Caco-2 (cell line): ENCODE measurements around the gene THRB. TPM values are rescaled to one million over a fixed set of nuclear protein-coding genes. Genes with fewer than 3 reads are reported as not detected.

Experiments
- BruUV-seq: library from RNA; stranded (reverse); fragments of 400-500 nt; replicated peaks from 2 replicates; lab custom pipeline; 2021; lab: Mats Ljungman, UMichigan
- CTCF ChIA-PET: fragments of 300-600 bp; sonication (Branson Sonifier 250); formaldehyde crosslinking; loops from one replicate; lab custom pipeline; 2022; ENCODE audit warnings: antibody characterized with exemption; lab: Charles Lee
- POLR2A ChIA-PET: fragments of 300-600 bp; sonication (Branson Sonifier 250); formaldehyde crosslinking; loops from one replicate; lab custom pipeline; 2022; ENCODE audit warnings: antibody characterized with exemption; lab: Charles Lee
- DNase-seq, 2 experiments: peaks; one replicate each; pipeline versions ENCODE4 v3.0.0 to v3.0.0-alpha.2; 2020 to 2022
- H3K27me3 ChIP-seq: replicated peaks from 2 replicates; pipeline ENCODE4 v1.6.0; 2011; ENCODE audit warnings: low read length; ENCODE audit not compliant: control insufficient read depth, insufficient read depth
- H3K36me3 ChIP-seq: 2 replicates; pipeline ENCODE4 v1.5.1; 2011; ENCODE audit warnings: low read length; ENCODE audit not compliant: control insufficient read depth, insufficient read depth
- H3K4me1 ChIP-seq: fragments of 250-450 bp; sonication (Bioruptor Pico); 2 replicates; pipeline ENCODE4 v1.5.1; 2020; ENCODE audit warnings: mild to moderate bottlenecking
- H3K4me3 ChIP-seq: 2 replicates; pipeline ENCODE4 v1.5.1; 2011; ENCODE audit warnings: low read depth, mild to moderate bottlenecking, control low read depth, low read length
- H3K9me3 ChIP-seq: fragments of 250-450 bp; sonication (Bioruptor Pico); 2 replicates; pipeline ENCODE4 v1.5.1; 2020; ENCODE audit warnings: mild to moderate bottlenecking, moderate library complexity
- H3K27ac Mint-ChIP-seq: one replicate; pipeline ENCODE4 v1.8.0; 2022; ENCODE audit warnings: mixed read lengths; ENCODE audit not compliant: unreplicated experiment
- H3K27me3 Mint-ChIP-seq: one replicate; pipeline ENCODE4 v1.8.0; 2022; ENCODE audit warnings: mixed read lengths; ENCODE audit not compliant: insufficient read depth, unreplicated experiment
- H3K36me3 Mint-ChIP-seq: one replicate; pipeline ENCODE4 v1.8.0; 2022; ENCODE audit warnings: mild to moderate bottlenecking, mixed read lengths; ENCODE audit not compliant: insufficient read depth, unreplicated experiment
- H3K4me1 Mint-ChIP-seq: one replicate; pipeline ENCODE4 v1.8.0; 2022; ENCODE audit warnings: low read depth, mixed read lengths; ENCODE audit not compliant: unreplicated experiment
- H3K4me3 Mint-ChIP-seq: one replicate; pipeline ENCODE4 v1.8.0; 2022; ENCODE audit warnings: mild to moderate bottlenecking, moderate library complexity, mixed read lengths; ENCODE audit not compliant: unreplicated experiment
- H3K9me3 Mint-ChIP-seq: one replicate; pipeline ENCODE4 v1.8.0; 2022; ENCODE audit warnings: mixed read lengths; ENCODE audit not compliant: unreplicated experiment
- intact Hi-C: fragments of 100-400 bp; cut with micrococcal nuclease; formaldehyde crosslinking; loops from one replicate; pipeline ENCODE4 v1.10.0; 2022; ENCODE audit not compliant: unreplicated experiment
- total RNA-seq: library from RNA; stranded (reverse); gene quantifications from 2 replicates; pipeline ENCODE4 v1.2.3, GENCODE V29; 2022
- TF ChIP-seq, protein P1 (sequence below), 2 experiments: fragments of 200-600 bp in 1 of 2; IDR thresholded peaks; 1 replicate in 1 of 2; 2 replicates in 1 of 2; pipeline versions ENCODE4 v1.5.1 to v1.8.0; 2011 to 2022; ENCODE audit warnings: antibody characterized with exemption in 1 of 2, control low read depth in 1 of 2, inconsistent platforms in 1 of 2, low read depth in 1 of 2, low read length in 1 of 2, mild to moderate bottlenecking in 1 of 2, moderate library complexity in 1 of 2; ENCODE audit not compliant: insufficient read depth in 1 of 2, severe bottlenecking in 1 of 2, unreplicated experiment in 1 of 2

THRB gene
- total RNA-seq, 1 experiment from 2014 or later, result 19.4 TPM

- Histone ChIP-seq H3K9me3 (no peaks in the 10 kb centered on the region), H3K27me3 (no peaks in the 10 kb centered on the region), H3K4me1 (peaks cover 10% of the 10 kb centered on the region), H3K4me3 (no peak overlapping the region), H3K36me3 (no peaks in the 10 kb centered on the region)
- H3K4me3 Mint-ChIP-seq, result no peak overlapping the region
- no peaks in the 10 kb centered on the region for H3K27me3 Mint-ChIP-seq
- ChIA-PET POLR2A (no interaction called here), CTCF (no interaction called here)
- DNase-seq, result no peak
- TF ChIP-seq, protein P1, sequence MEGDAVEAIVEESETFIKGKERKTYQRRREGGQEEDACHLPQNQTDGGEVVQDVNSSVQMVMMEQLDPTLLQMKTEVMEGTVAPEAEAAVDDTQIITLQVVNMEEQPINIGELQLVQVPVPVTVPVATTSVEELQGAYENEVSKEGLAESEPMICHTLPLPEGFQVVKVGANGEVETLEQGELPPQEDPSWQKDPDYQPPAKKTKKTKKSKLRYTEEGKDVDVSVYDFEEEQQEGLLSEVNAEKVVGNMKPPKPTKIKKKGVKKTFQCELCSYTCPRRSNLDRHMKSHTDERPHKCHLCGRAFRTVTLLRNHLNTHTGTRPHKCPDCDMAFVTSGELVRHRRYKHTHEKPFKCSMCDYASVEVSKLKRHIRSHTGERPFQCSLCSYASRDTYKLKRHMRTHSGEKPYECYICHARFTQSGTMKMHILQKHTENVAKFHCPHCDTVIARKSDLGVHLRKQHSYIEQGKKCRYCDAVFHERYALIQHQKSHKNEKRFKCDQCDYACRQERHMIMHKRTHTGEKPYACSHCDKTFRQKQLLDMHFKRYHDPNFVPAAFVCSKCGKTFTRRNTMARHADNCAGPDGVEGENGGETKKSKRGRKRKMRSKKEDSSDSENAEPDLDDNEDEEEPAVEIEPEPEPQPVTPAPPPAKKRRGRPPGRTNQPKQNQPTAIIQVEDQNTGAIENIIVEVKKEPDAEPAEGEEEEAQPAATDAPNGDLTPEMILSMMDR (IDR thresholded peaks at IDR 0.05; ENCODE audit: insufficient read depth in 1 of 2, low read depth in 1 of 2, low read length in 1 of 2, severe bottlenecking in 1 of 2, unreplicated experiment in 1 of 2), result no peak
- intact Hi-C loops, result no loop called here
- no TSS peak for BruUV-seq
- H3K9me3 Mint-ChIP-seq, result no peaks in the 10 kb centered on the region
- H3K4me1 Mint-ChIP-seq, result no peaks in the 10 kb centered on the region
- no peak overlapping the region for H3K27ac Mint-ChIP-seq
- H3K36me3 Mint-ChIP-seq, result no peaks in the 10 kb centered on the region
Observed at GRCh38 chr3:24500806-24501205, 6.2 kb upstream of the THRB start.

DNA sequence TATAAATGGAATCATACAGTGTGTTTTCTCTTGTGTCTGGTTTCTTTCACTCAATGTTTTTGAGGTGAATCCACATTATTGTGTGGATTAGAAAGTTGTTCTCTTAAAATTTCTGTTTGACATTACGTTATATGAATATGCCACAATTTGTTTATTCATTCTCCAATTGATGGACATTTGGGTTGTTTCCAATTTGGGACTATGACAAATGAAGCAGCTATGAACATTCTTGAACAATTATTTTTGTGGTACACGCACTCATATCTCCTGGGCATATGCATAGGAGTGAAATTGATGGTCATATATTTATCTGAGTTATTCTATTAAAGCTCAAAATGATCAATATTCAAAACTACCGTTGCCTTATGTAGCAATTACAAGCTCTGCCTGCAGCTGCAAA lies 5.3 kb upstream of the THRB start:
- Mint-ChIP-seq H3K27me3 (no peaks in the 10 kb centered on the region), H3K4me1 (no peaks in the 10 kb centered on the region), H3K9me3 (no peaks in the 10 kb centered on the region), H3K4me3 (no peak overlapping the region), H3K27ac (no peak overlapping the region), H3K36me3 (peaks cover 7% of the 10 kb centered on the region)
- intact Hi-C loops, result loop anchor here (5.0 kb wide), 2 partner anchors 108 to 503 kb away; no protein-coding TSS in a partner anchor
- no TSS peak for BruUV-seq
- POLR2A ChIA-PET, result no interaction called here
- Histone ChIP-seq H3K36me3 (no peaks in the 10 kb centered on the region), H3K27me3 (no peaks in the 10 kb centered on the region), H3K9me3 (no peaks in the 10 kb centered on the region), H3K4me1 (peaks cover 5% of the 10 kb centered on the region; the same call in 1 of the 2 replicates), H3K4me3 (no peak overlapping the region)
- TF ChIP-seq, protein P1 (IDR thresholded peaks at IDR 0.05; ENCODE audit: insufficient read depth in 1 of 2, low read depth in 1 of 2, low read length in 1 of 2, severe bottlenecking in 1 of 2, unreplicated experiment in 1 of 2), result no peak
- DNase-seq, result no peak
- CTCF ChIA-PET, result no interaction called here

DNA sequence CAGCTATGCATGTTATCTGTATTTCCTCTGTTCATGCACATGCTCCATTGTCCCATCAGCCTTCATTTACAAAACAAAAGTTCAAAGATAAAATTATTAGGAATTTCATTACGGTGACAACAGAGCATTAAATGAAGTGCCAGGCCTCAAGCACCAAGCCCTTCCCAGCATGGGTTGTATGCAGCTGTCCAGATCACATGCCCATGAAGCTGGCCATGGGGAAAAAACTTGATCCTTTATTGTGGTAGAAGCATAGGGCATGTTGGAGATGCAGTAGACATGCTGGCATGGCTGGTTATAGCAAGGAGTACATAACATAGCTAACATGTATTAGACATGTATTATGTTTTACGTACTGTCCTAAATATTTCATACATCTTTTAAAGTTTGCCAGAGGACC lies 4.1 kb upstream of the THRB start:
- Histone ChIP-seq H3K36me3 (no peaks in the 10 kb centered on the region), H3K4me3 (no peak overlapping the region), H3K27me3 (no peaks in the 10 kb centered on the region), H3K9me3 (no peaks in the 10 kb centered on the region), H3K4me1 (peaks cover 5% of the 10 kb centered on the region; the same call in 1 of the 2 replicates)
- no peak for DNase-seq
- H3K36me3 Mint-ChIP-seq, result peaks cover 17% of the 10 kb centered on the region
- no TSS peak for BruUV-seq
- intact Hi-C loops, result loop anchor here (5.0 kb wide), 2 partner anchors 106 to 501 kb away; no protein-coding TSS in a partner anchor
- CTCF ChIA-PET, result no interaction called here
- TF ChIP-seq, protein P1 (IDR thresholded peaks at IDR 0.05; ENCODE audit: insufficient read depth in 1 of 2, low read depth in 1 of 2, low read length in 1 of 2, severe bottlenecking in 1 of 2, unreplicated experiment in 1 of 2), result no peak
- no peak overlapping the region for H3K4me3 Mint-ChIP-seq
- H3K27ac Mint-ChIP-seq, result no peak overlapping the region
- H3K4me1 Mint-ChIP-seq, result no peaks in the 10 kb centered on the region
- no peaks in the 10 kb centered on the region for H3K9me3 Mint-ChIP-seq
- H3K27me3 Mint-ChIP-seq, result no peaks in the 10 kb centered on the region
- POLR2A ChIA-PET, result no interaction called here
